H9 (cell line): Measurements from ENCODE around the gene MYO15B. TPM values are rescaled to one million over a fixed set of nuclear protein-coding genes. Genes with fewer than 3 reads are reported as not detected.
"Not testable (repeated sequence)": the region's sequence is repeated elsewhere in the genome, so short reads cannot be mapped to it uniquely, and the experiment has no call there.

Source experiments
- DNase-seq: peaks from one replicate; pipeline ENCODE4 v3.0.0-alpha.2; 2017
- H2AFZ ChIP-seq: one replicate; pipeline ENCODE4 v1.6.1; 2013; ENCODE audit warnings: mild to moderate bottlenecking, low read length, control low read depth, moderate library complexity
- H2AK5ac ChIP-seq: 2 replicates; pipeline ENCODE4 v1.6.1; 2013; ENCODE audit warnings: low read length, control low read depth, mixed read lengths; ENCODE audit not compliant: insufficient read length
- H2BK120ac ChIP-seq: one replicate; pipeline ENCODE4 v1.6.1; 2013; ENCODE audit warnings: low read depth, mild to moderate bottlenecking, low read length, control low read depth, inconsistent platforms; ENCODE audit not compliant: poor library complexity, severe bottlenecking
- H2BK12ac ChIP-seq: 2 replicates; pipeline ENCODE4 v1.6.1; 2013; ENCODE audit warnings: low read length, control low read depth, mixed read lengths, low read depth; ENCODE audit not compliant: insufficient read length
- H2BK15ac ChIP-seq: 2 replicates; pipeline ENCODE4 v1.6.1; 2013; ENCODE audit warnings: low read depth, low read length, control low read depth
- H2BK20ac ChIP-seq: one replicate; pipeline ENCODE4 v1.6.1; 2013; ENCODE audit warnings: low read depth, mild to moderate bottlenecking, low read length, control low read depth, inconsistent platforms; ENCODE audit not compliant: poor library complexity, severe bottlenecking
- H2BK5ac ChIP-seq: 2 replicates; pipeline ENCODE4 v1.6.1; 2013; ENCODE audit warnings: low read length, control low read depth, mixed read lengths; ENCODE audit not compliant: insufficient read length
- H3K14ac ChIP-seq: 2 replicates; pipeline ENCODE4 v1.6.1; 2013; ENCODE audit warnings: low read length, control low read depth; ENCODE audit not compliant: insufficient read depth
- H3K18ac ChIP-seq: 2 replicates; pipeline ENCODE4 v1.6.1; 2013; ENCODE audit warnings: low read depth, mild to moderate bottlenecking, mixed read lengths, low read length, control low read depth; ENCODE audit not compliant: insufficient read length
- H3K23ac ChIP-seq: 2 replicates; pipeline ENCODE4 v1.6.1; 2013; ENCODE audit warnings: low read length, control low read depth, mixed read lengths, low read depth; ENCODE audit not compliant: insufficient read length
- H3K23me2 ChIP-seq: 2 replicates; pipeline ENCODE4 v1.6.1; 2013; ENCODE audit warnings: low read depth, mild to moderate bottlenecking, mixed read lengths, low read length, control low read depth; ENCODE audit not compliant: insufficient read length, poor library complexity, severe bottlenecking
- H3K27ac ChIP-seq: 2 replicates; pipeline ENCODE4 v1.5.1; 2013; ENCODE audit warnings: low read length, control low read depth, mixed read lengths, low read depth; ENCODE audit not compliant: insufficient read length
- H3K27me3 ChIP-seq: 2 replicates; pipeline ENCODE4 v1.6.1; 2013; ENCODE audit warnings: low read length, control low read depth, inconsistent platforms; ENCODE audit not compliant: insufficient read depth
- H3K4ac ChIP-seq: 2 replicates; pipeline ENCODE4 v1.6.1; 2013; ENCODE audit warnings: low read depth, mild to moderate bottlenecking, control low read depth, inconsistent platforms, low read length, moderate library complexity
- H3K4me1 ChIP-seq: 2 replicates; pipeline ENCODE4 v1.6.1; 2013; ENCODE audit warnings: low read length, control low read depth, inconsistent platforms; ENCODE audit not compliant: insufficient read depth
- H3K4me2 ChIP-seq: 2 replicates; pipeline ENCODE4 v1.6.1; 2013; ENCODE audit warnings: low read length, control low read depth, mixed read lengths; ENCODE audit not compliant: insufficient read length, insufficient read depth
- H3K56ac ChIP-seq: 2 replicates; pipeline ENCODE4 v1.6.1; 2013; ENCODE audit warnings: low read depth, mild to moderate bottlenecking, mixed read lengths, low read length, control low read depth; ENCODE audit not compliant: insufficient read length
- H3K79me1 ChIP-seq: 2 replicates; pipeline ENCODE4 v1.6.1; 2013; ENCODE audit warnings: low read depth, mild to moderate bottlenecking, moderate library complexity, low read length, control low read depth, inconsistent platforms; ENCODE audit not compliant: insufficient read depth, poor library complexity, severe bottlenecking
- H3K79me2 ChIP-seq: 2 replicates; pipeline ENCODE4 v1.6.1; 2013; ENCODE audit warnings: low read length, control low read depth, inconsistent platforms; ENCODE audit not compliant: insufficient read depth
- H3K9ac ChIP-seq: 2 replicates; pipeline ENCODE4 v1.6.1; 2013; ENCODE audit warnings: low read length, control low read depth, mixed read lengths; ENCODE audit not compliant: insufficient read length; ENCODE audit errors: extremely low read depth
- H3K9me3 ChIP-seq: one replicate; pipeline ENCODE4 v1.6.1; 2013; ENCODE audit warnings: low read depth, low read length, inconsistent platforms; ENCODE audit not compliant: control insufficient read depth
- H3T11ph ChIP-seq: one replicate; pipeline ENCODE4 v1.6.1; 2013; ENCODE audit warnings: mild to moderate bottlenecking, low read length, control low read depth, inconsistent platforms
- H4K20me1 ChIP-seq: one replicate; pipeline ENCODE4 v1.6.1; 2013; ENCODE audit not compliant: control insufficient read depth, insufficient read length, insufficient read depth
- H4K5ac ChIP-seq: 2 replicates; pipeline ENCODE4 v1.6.1; 2013; ENCODE audit warnings: low read depth, mild to moderate bottlenecking, mixed read lengths, low read length, control low read depth; ENCODE audit not compliant: insufficient read length
- H4K8ac ChIP-seq: replicated peaks from 2 replicates; pipeline ENCODE4 v1.6.1; 2013; ENCODE audit warnings: low read length, control low read depth, mixed read lengths, low read depth; ENCODE audit not compliant: insufficient read length
- H4K91ac ChIP-seq: 2 replicates; pipeline ENCODE4 v1.6.1; 2013; ENCODE audit warnings: low read depth, mild to moderate bottlenecking, moderate library complexity, mixed read lengths, low read length, control low read depth; ENCODE audit not compliant: insufficient read length
- H3K27ac Mint-ChIP-seq, 3 experiments: 2 replicates in 2 of 3; 3 replicates in 1 of 3; pipeline ENCODE4 v1.8.0; 2020 to 2021; ENCODE audit warnings: mixed read lengths in 3 of 3, mild to moderate bottlenecking in 1 of 3, moderate library complexity in 1 of 3
- H3K27me3 Mint-ChIP-seq: 2 replicates; pipeline ENCODE4 v1.8.0; 2021; ENCODE audit warnings: low read depth, mild to moderate bottlenecking, moderate library complexity, mixed read lengths
- H3K36me3 Mint-ChIP-seq, 3 experiments: 2 replicates in 2 of 3; 3 replicates in 1 of 3; pipeline ENCODE4 v1.8.0; 2020 to 2021; ENCODE audit warnings: low read depth in 3 of 3, mixed read lengths in 3 of 3; ENCODE audit not compliant: insufficient read depth in 1 of 3
- H3K4me1 Mint-ChIP-seq, 2 experiments: 2 replicates each; pipeline ENCODE4 v1.8.0; 2020; ENCODE audit warnings: mixed read lengths in 2 of 2
- H3K4me3 Mint-ChIP-seq, 2 experiments: 2 replicates in 1 of 2; 3 replicates in 1 of 2; pipeline ENCODE4 v1.8.0; 2020 to 2021; ENCODE audit warnings: mild to moderate bottlenecking in 2 of 2, mixed read lengths in 2 of 2, moderate library complexity in 1 of 2
- H3K9me3 Mint-ChIP-seq, 2 experiments: 2 replicates in 1 of 2; 3 replicates in 1 of 2; pipeline ENCODE4 v1.8.0; 2020; ENCODE audit warnings: mild to moderate bottlenecking in 2 of 2, mixed read lengths in 2 of 2, moderate library complexity in 1 of 2
- CTCF ChIP-seq: fragments of 200-600 bp; sonication (generic); conservative IDR thresholded peaks from 3 replicates; pipeline ENCODE4 v1.8.0; 2021; ENCODE audit warnings: antibody characterized with exemption, mild to moderate bottlenecking
- WGBS: extraction: QIAGEN DNeasy Blood & Tissue Kit; methylation state at CpG from one replicate; pipeline ENCODE4 v1.1.7; 2013; ENCODE audit warnings: missing lambda C conversion rate, low lambda C conversion rate, mixed read lengths; ENCODE audit not compliant: insufficient read length; ENCODE audit errors: extremely low coverage; 5-methylcytosine and 5-hydroxymethylcytosine counted together
- total RNA-seq: library from RNA; stranded (reverse); gene quantifications from 2 replicates; pipeline ENCODE4 v1.2.1, GENCODE V29; 2021

Gene MYO15B
- total RNA-seq, 1 experiment from 2014 or later, result 41.9 TPM

GRCh38 chr17:75637551-75637950 lies 50.0 kb downstream of the MYO15B start:
- H4K20me1 ChIP-seq, result no peaks in the 10 kb centered on the region
- no CpG with 5 or more reads among the region's 7 CpGs for WGBS
- no peak overlapping the region for H2BK12ac ChIP-seq
- no peak overlapping the region for H4K5ac ChIP-seq
- H2AK5ac ChIP-seq, result no peak overlapping the region
- no peak overlapping the region for H3K18ac ChIP-seq
- H3K9me3 ChIP-seq, result no peaks in the 10 kb centered on the region
- H2BK120ac ChIP-seq, result no peak overlapping the region
- H3K4me1 ChIP-seq, result peaks cover 1% of the 10 kb centered on the region; the same call in 1 of the 2 replicates
- H3K27ac ChIP-seq, result no peak overlapping the region
- H3K9ac ChIP-seq, result no peak overlapping the region
- no peak overlapping the region for H2AFZ ChIP-seq
- H3K79me2 ChIP-seq, result no peaks in the 10 kb centered on the region
- Mint-ChIP-seq H3K27ac (no peak overlapping the region; a peak in 1 of 7 replicates), H3K4me3 (no peak overlapping the region), H3K27me3 (no peaks in the 10 kb centered on the region), H3K4me1 (peaks cover 21 to 31% of the 10 kb centered on the region in 2 experiments), H3K36me3 (peaks cover 0 to 4% (median 0%) of the 10 kb centered on the region in 3 experiments; a peak in 1 of 7 replicates), H3K9me3 (no peaks in the 10 kb centered on the region)
- no peak for DNase-seq
- H3T11ph ChIP-seq, result no peak overlapping the region
- no peak overlapping the region for H3K14ac ChIP-seq
- no peaks in the 10 kb centered on the region for H3K23me2 ChIP-seq
- no peak overlapping the region for H4K91ac ChIP-seq
- TF ChIP-seq CTCF, result no peak
- no peak overlapping the region for H2BK5ac ChIP-seq
- H3K4me2 ChIP-seq, result no peak overlapping the region
- H2BK20ac ChIP-seq, result no peak overlapping the region
- H3K79me1 ChIP-seq, result no peaks in the 10 kb centered on the region
- no peak overlapping the region for H2BK15ac ChIP-seq
- H3K23ac ChIP-seq, result no peak overlapping the region
- no peak overlapping the region for H4K8ac ChIP-seq
- no peak overlapping the region for H3K4ac ChIP-seq
- no peaks in the 10 kb centered on the region for H3K27me3 ChIP-seq
- no peak overlapping the region for H3K56ac ChIP-seq

DNA sequence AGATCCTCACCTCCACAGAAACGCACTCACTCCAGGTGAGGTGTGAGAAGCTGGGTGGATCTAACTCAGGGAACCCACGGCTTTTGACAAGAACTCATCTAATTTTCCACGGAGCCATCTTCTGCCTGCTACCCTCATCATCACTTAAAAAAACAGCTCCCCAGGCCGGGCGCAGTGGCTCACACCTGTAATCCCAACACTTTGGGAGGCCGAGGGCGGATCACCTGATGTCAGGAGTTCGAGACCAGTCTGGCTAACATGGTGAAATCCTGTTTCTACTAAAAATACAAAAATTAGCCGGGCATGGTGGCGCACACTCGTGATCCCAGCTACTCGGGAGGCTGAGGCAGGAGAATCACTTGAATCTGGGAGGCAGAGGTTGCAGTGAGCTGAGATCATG lies 50.4 kb downstream of the MYO15B start:
- H4K8ac ChIP-seq, H3K18ac ChIP-seq, H2AK5ac ChIP-seq, H3K9me3 Mint-ChIP-seq, H3K4me3 Mint-ChIP-seq, H3K79me1 ChIP-seq, H3K56ac ChIP-seq, H3K36me3 Mint-ChIP-seq, H3K14ac ChIP-seq, H4K91ac ChIP-seq, H3K9ac ChIP-seq, H3K27me3 Mint-ChIP-seq, H3K4me1 ChIP-seq, H3K23ac ChIP-seq, H2BK15ac ChIP-seq, H2BK5ac ChIP-seq, H3K27ac ChIP-seq, H2BK120ac ChIP-seq, DNase-seq, H3K9me3 ChIP-seq, H4K20me1 ChIP-seq, H2BK12ac ChIP-seq, H2BK20ac ChIP-seq, H3T11ph ChIP-seq, H3K79me2 ChIP-seq, H3K4me2 ChIP-seq, H3K23me2 ChIP-seq, H4K5ac ChIP-seq, H3K4ac ChIP-seq, H3K27me3 ChIP-seq, H2AFZ ChIP-seq: not testable (repeated sequence)
- peak overlapping the region in 1 of 3 experiments; percentile 55; a peak in 1 of 7 replicates for H3K27ac Mint-ChIP-seq
- no CpG with 5 or more reads among the region's 12 CpGs for WGBS
- peaks cover 25 to 35% of the 10 kb centered on the region in 2 experiments for H3K4me1 Mint-ChIP-seq
